SK-N-SH treated with all-trans-retinoic acid at 6 μM for 48 hours (cell line): ENCODE results near the gene GALNTL6.

Experiments
- ATAC-seq: fragments of 200-7000 bp; cut with Tn5 transposase; 3 replicates; pipeline ENCODE4 v1.9.1; 2020; ENCODE audit warnings: mild to moderate bottlenecking, moderate library complexity
- ARNTL ChIP-seq: fragments of 450-650 bp; formaldehyde crosslinking; IDR thresholded peaks from 2 replicates; pipeline ENCODE4 v1.5.0; 2020; ENCODE audit warnings: low read depth, mild to moderate bottlenecking, moderate library complexity, borderline replicate concordance
- BACH2 ChIP-seq: fragments of 250-450 bp; sonication (Bioruptor Pico); IDR thresholded peaks from 2 replicates; pipeline ENCODE4 v1.9.0; 2021; ENCODE audit warnings: mild to moderate bottlenecking, borderline replicate concordance
- CSDC2 ChIP-seq: fragments of 250-450 bp; sonication (Bioruptor Pico); IDR thresholded peaks from 2 replicates; pipeline ENCODE4 v1.5.0; 2020; ENCODE audit warnings: mild to moderate bottlenecking, moderate library complexity
- ESRRG ChIP-seq: fragments of 250-450 bp; sonication (Bioruptor Pico); IDR thresholded peaks from 2 replicates; pipeline ENCODE4 v1.6.1; 2021; ENCODE audit warnings: mild to moderate bottlenecking
- GLIS3 ChIP-seq: fragments of 250-450 bp; sonication (Bioruptor Pico); IDR thresholded peaks from 2 replicates; pipeline ENCODE4 v1.5.0; 2020; ENCODE audit warnings: mild to moderate bottlenecking, moderate library complexity
- ISL1 ChIP-seq: fragments of 250-450 bp; sonication (Bioruptor Pico); IDR thresholded peaks from 2 replicates; pipeline ENCODE4 v2.1.2; 2022; ENCODE audit warnings: mild to moderate bottlenecking, moderate library complexity
- OSR1 ChIP-seq: fragments of 250-450 bp; sonication (Bioruptor Pico); IDR thresholded peaks from 2 replicates; pipeline ENCODE4 v1.8.0; 2022; ENCODE audit warnings: moderate library complexity, mild to moderate bottlenecking, inconsistent platforms
- PPARA ChIP-seq: fragments of 250-450 bp; sonication (Bioruptor Pico); IDR thresholded peaks from 2 replicates; pipeline ENCODE4 v1.5.0; 2020; ENCODE audit warnings: mild to moderate bottlenecking, borderline replicate concordance
- RARB ChIP-seq: fragments of 250-450 bp; sonication (Bioruptor Pico); IDR thresholded peaks from 2 replicates; pipeline ENCODE4 v1.8.0; 2021; ENCODE audit warnings: mild to moderate bottlenecking, moderate library complexity
- TOX ChIP-seq: fragments of 250-450 bp; sonication (Bioruptor Pico); IDR thresholded peaks from 2 replicates; pipeline ENCODE4 v1.8.0; 2021; ENCODE audit warnings: mild to moderate bottlenecking, moderate library complexity, borderline replicate concordance
- ZC3H10 ChIP-seq: fragments of 250-450 bp; sonication (Bioruptor Pico); IDR thresholded peaks from 2 replicates; pipeline ENCODE4 v1.5.1; 2021; ENCODE audit warnings: mild to moderate bottlenecking, moderate library complexity
- ZFP30 ChIP-seq: fragments of 450-650 bp; formaldehyde crosslinking; IDR thresholded peaks from 2 replicates; pipeline ENCODE4 v1.5.0; 2022; ENCODE audit warnings: mild to moderate bottlenecking, moderate library complexity
- ZNF565 ChIP-seq: fragments of 450-650 bp; formaldehyde crosslinking; conservative IDR thresholded peaks from 2 replicates; pipeline ENCODE4 v1.5.0; 2020; ENCODE audit warnings: low read depth, mild to moderate bottlenecking, moderate library complexity
- ZNF70 ChIP-seq: fragments of 450-650 bp; formaldehyde crosslinking; IDR thresholded peaks from 2 replicates; pipeline ENCODE4 v1.5.0; 2020; ENCODE audit warnings: mild to moderate bottlenecking, moderate library complexity
- ZNF8 ChIP-seq: fragments of 450-650 bp; formaldehyde crosslinking; IDR thresholded peaks from 2 replicates; pipeline ENCODE4 v1.5.0; 2020; ENCODE audit warnings: mild to moderate bottlenecking, moderate library complexity
- TF ChIP-seq, protein P1 (sequence below): fragments of 250-450 bp; sonication (Bioruptor Pico); IDR thresholded peaks from 2 replicates; pipeline ENCODE4 v1.5.1; 2021; ENCODE audit warnings: mild to moderate bottlenecking, moderate library complexity
- TF ChIP-seq, protein P2 (sequence below): fragments of 250-450 bp; sonication (Bioruptor Pico); IDR thresholded peaks from 2 replicates; pipeline ENCODE4 v1.5.1; 2020; ENCODE audit warnings: low read depth, mild to moderate bottlenecking, moderate library complexity
- TF ChIP-seq, protein P3 (sequence below): fragments of 250-450 bp; sonication (Bioruptor Pico); IDR thresholded peaks from 2 replicates; pipeline ENCODE4 v1.5.0; 2020; ENCODE audit warnings: mild to moderate bottlenecking, moderate library complexity
- TF ChIP-seq, protein P4 (sequence below): fragments of 250-450 bp; sonication (Bioruptor Pico); IDR thresholded peaks from 2 replicates; pipeline ENCODE4 v1.8.0; 2021; ENCODE audit warnings: low read depth, mild to moderate bottlenecking, moderate library complexity, borderline replicate concordance
- TF ChIP-seq, protein P5 (sequence below): fragments of 250-450 bp; sonication (Bioruptor Pico); IDR thresholded peaks from 2 replicates; pipeline ENCODE4 v1.8.0; 2020; ENCODE audit warnings: mild to moderate bottlenecking, moderate library complexity, borderline replicate concordance

GALNTL6 gene

DNA sequence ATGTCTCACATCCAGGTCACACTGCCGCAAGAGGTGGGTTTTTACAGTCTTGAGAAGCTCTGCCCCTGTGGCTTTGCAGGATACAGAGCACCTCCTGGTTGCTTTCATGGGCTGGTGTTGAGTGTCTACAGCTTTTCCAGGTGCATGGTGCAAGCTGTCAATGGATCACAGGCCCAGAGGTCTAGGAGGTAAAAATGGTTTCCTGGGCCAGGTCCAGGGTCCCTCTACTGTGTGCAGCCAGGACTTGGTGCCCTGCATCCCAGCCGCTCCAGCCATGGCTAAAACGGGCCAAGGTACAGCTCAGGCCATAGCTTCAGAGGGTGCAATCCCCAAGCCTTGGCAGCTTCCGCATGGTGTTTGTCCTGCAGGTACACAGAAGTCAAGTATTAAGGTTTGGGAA, 921.4 kb downstream of the GALNTL6 start:
- no peak for TF ChIP-seq GLIS3 (CRISPR knock-in tag)
- no peak for TF ChIP-seq CSDC2 (CRISPR knock-in tag)
- no peak for TF ChIP-seq ISL1 (CRISPR knock-in tag)
- TF ChIP-seq, protein P1, sequence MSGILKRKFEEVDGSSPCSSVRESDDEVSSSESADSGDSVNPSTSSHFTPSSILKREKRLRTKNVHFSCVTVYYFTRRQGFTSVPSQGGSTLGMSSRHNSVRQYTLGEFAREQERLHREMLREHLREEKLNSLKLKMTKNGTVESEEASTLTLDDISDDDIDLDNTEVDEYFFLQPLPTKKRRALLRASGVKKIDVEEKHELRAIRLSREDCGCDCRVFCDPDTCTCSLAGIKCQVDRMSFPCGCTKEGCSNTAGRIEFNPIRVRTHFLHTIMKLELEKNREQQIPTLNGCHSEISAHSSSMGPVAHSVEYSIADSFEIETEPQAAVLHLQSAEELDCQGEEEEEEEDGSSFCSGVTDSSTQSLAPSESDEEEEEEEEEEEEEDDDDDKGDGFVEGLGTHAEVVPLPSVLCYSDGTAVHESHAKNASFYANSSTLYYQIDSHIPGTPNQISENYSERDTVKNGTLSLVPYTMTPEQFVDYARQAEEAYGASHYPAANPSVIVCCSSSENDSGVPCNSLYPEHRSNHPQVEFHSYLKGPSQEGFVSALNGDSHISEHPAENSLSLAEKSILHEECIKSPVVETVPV, result no peak
- TF ChIP-seq OSR1 (CRISPR knock-in tag), result no peak
- no peak for TF ChIP-seq TOX (CRISPR knock-in tag)
- no peak for TF ChIP-seq ZNF8 (CRISPR knock-in tag)
- TF ChIP-seq, protein P2, sequence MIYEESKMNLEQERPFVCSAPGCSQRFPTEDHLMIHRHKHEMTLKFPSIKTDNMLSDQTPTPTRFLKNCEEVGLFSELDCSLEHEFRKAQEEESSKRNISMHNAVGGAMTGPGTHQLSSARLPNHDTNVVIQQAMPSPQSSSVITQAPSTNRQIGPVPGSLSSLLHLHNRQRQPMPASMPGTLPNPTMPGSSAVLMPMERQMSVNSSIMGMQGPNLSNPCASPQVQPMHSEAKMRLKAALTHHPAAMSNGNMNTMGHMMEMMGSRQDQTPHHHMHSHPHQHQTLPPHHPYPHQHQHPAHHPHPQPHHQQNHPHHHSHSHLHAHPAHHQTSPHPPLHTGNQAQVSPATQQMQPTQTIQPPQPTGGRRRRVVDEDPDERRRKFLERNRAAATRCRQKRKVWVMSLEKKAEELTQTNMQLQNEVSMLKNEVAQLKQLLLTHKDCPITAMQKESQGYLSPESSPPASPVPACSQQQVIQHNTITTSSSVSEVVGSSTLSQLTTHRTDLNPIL (CRISPR knock-in tag), result no peak
- no peak for TF ChIP-seq BACH2 (CRISPR knock-in tag)
- TF ChIP-seq ZFP30 (CRISPR knock-in tag), result no peak
- no peak for TF ChIP-seq ARNTL
- no peak for TF ChIP-seq ZC3H10 (CRISPR knock-in tag)
- no peak for TF ChIP-seq ZNF565 (CRISPR knock-in tag)
- TF ChIP-seq ZNF70 (CRISPR knock-in tag), result no peak
- TF ChIP-seq, protein P3, sequence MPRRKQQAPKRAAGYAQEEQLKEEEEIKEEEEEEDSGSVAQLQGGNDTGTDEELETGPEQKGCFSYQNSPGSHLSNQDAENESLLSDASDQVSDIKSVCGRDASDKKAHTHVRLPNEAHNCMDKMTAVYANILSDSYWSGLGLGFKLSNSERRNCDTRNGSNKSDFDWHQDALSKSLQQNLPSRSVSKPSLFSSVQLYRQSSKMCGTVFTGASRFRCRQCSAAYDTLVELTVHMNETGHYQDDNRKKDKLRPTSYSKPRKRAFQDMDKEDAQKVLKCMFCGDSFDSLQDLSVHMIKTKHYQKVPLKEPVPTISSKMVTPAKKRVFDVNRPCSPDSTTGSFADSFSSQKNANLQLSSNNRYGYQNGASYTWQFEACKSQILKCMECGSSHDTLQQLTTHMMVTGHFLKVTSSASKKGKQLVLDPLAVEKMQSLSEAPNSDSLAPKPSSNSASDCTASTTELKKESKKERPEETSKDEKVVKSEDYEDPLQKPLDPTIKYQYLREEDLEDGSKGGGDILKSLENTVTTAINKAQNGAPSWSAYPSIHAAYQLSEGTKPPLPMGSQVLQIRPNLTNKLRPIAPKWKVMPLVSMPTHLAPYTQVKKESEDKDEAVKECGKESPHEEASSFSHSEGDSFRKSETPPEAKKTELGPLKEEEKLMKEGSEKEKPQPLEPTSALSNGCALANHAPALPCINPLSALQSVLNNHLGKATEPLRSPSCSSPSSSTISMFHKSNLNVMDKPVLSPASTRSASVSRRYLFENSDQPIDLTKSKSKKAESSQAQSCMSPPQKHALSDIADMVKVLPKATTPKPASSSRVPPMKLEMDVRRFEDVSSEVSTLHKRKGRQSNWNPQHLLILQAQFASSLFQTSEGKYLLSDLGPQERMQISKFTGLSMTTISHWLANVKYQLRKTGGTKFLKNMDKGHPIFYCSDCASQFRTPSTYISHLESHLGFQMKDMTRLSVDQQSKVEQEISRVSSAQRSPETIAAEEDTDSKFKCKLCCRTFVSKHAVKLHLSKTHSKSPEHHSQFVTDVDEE, result no peak

DNA sequence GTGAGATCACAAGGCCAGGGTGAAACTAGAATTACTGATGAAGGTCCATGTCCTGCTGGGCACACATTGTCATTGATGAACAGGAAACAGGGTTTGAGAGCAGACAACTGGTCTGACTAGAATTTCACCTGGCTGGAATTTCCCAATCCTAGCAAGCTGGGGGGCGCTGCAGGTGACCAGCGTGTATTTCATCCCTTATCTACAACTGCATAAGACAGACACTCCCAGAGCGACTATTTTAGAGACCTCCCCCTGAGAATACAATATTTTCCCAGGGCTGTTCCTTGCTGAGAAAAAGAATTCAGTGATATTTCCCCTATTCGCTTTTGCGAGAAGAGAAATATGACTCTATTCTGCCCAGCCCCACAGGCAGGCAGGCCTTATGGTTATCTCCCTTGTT, 922.8 kb downstream of the GALNTL6 start:
- ATAC-seq, result no peak
- TF ChIP-seq ZFP30 (CRISPR knock-in tag) (no peak), ARNTL (no peak), ZNF8 (CRISPR knock-in tag) (no peak), PPARA (CRISPR knock-in tag) (no peak), RARB (no peak), TOX (CRISPR knock-in tag) (no peak), ESRRG (CRISPR knock-in tag) (no peak), OSR1 (CRISPR knock-in tag) (no peak), GLIS3 (CRISPR knock-in tag) (no peak), BACH2 (CRISPR knock-in tag) (no peak), ZC3H10 (CRISPR knock-in tag) (no peak)
- TF ChIP-seq, protein P4, sequence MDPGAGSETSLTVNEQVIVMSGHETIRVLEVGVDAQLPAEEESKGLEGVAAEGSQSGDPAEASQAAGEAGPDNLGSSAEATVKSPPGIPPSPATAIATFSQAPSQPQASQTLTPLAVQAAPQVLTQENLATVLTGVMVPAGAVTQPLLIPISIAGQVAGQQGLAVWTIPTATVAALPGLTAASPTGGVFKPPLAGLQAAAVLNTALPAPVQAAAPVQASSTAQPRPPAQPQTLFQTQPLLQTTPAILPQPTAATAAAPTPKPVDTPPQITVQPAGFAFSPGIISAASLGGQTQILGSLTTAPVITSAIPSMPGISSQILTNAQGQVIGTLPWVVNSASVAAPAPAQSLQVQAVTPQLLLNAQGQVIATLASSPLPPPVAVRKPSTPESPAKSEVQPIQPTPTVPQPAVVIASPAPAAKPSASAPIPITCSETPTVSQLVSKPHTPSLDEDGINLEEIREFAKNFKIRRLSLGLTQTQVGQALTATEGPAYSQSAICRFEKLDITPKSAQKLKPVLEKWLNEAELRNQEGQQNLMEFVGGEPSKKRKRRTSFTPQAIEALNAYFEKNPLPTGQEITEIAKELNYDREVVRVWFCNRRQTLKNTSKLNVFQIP (CRISPR knock-in tag), result no peak
- TF ChIP-seq, protein P1, result no peak
- TF ChIP-seq, protein P5, sequence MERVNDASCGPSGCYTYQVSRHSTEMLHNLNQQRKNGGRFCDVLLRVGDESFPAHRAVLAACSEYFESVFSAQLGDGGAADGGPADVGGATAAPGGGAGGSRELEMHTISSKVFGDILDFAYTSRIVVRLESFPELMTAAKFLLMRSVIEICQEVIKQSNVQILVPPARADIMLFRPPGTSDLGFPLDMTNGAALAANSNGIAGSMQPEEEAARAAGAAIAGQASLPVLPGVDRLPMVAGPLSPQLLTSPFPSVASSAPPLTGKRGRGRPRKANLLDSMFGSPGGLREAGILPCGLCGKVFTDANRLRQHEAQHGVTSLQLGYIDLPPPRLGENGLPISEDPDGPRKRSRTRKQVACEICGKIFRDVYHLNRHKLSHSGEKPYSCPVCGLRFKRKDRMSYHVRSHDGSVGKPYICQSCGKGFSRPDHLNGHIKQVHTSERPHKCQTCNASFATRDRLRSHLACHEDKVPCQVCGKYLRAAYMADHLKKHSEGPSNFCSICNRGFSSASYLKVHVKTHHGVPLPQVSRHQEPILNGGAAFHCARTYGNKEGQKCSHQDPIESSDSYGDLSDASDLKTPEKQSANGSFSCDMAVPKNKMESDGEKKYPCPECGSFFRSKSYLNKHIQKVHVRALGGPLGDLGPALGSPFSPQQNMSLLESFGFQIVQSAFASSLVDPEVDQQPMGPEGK, result no peak
- TF ChIP-seq, protein P3, result no peak

More for the DNA sequence above, 921.4 kb downstream of the GALNTL6 start:
- no peak for ATAC-seq
